ENCODE measurements around the gene ZBTB16.

- no peak for TF ChIP-seq CTCF (IDR thresholded peaks at IDR 0.05 in 8 of 11, conservative IDR thresholded peaks at IDR 0.05 in 3 of 11)
- no peak for TF ChIP-seq POLR2A (IDR thresholded peaks at IDR 0.05)
- TF ChIP-seq POLR2AphosphoS5 (IDR thresholded peaks at IDR 0.05) = no peak
These were observed 61.1 kb downstream of the ZBTB16 start for GRCh38 chr11:114120606-114121005.

Measured in spleen (tissue), 7 donors.